ENCODE results near the gene EIF4G1. TPM values are rescaled to one million over a fixed set of nuclear protein-coding genes. Genes with fewer than 3 reads are reported as not detected.

The EIF4G1 gene
- total and polyA plus RNA-seq, 10 of the 15 experiments (the other 5 are each of a cell fraction or from before 2014, with no cell fraction given): 5.7 to 462 (median 237) TPM

DNA sequence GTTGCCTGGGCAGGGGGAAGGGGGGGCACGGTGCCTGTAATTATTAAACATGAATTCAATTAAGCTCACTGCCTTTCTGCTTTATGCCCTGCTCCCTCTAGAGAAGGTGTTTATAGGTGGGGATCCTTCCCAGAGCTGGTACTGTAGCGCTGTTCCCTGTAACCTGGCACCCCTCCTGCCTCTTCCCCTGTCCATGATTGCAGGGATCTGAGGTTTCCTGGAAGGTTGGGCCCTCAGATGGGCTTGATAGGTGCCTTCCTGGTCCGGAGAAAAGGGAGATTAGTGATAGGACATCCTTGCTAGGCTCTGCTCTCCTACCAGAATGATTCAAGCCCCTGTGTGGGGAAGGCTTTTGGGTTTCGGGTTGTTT is 20.9 kb downstream of the EIF4G1 start:
- peaks cover 27% of the 10 kb centered on the region in 2 experiments for H3K36me3 ChIP-seq (ENCODE audit: control insufficient read depth in 2 of 2, insufficient read depth in 2 of 2, low read length in 1 of 2)
- ChIA-PET SMC1A (ENCODE audit: uncharacterized antibody, unreplicated experiment) (no interaction called here), POLR2A (no interaction called here), RAD21 (ENCODE audit: unreplicated experiment) (interaction anchor here (0.6 kb wide), 1 partner anchor 440 kb away, joined by 7 read pairs; no protein-coding TSS in a partner anchor), CTCF (no interaction called here)
- no peaks in the 10 kb centered on the region for H3K27me3 ChIP-seq (replicated peaks in 1 of 2; ENCODE audit: control insufficient read depth in 2 of 2, insufficient read depth in 2 of 2, low read length in 1 of 2)
- H3K4me2 ChIP-seq (ENCODE audit: control insufficient read depth, insufficient read depth): peak overlapping the region; percentile 94; the same call in 1 of the 2 replicates
- in situ Hi-C loops (cut with MboI) (no loop called here), intact Hi-C loops (cut with micrococcal nuclease; ENCODE audit: unreplicated experiment) (no loop called here)
- TF ChIP-seq MEF2A (IDR thresholded peaks at IDR 0.05; ENCODE audit: insufficient read depth, low read depth, low read length): no peak
- TF ChIP-seq EED (IDR thresholded peaks at IDR 0.05; ENCODE audit: low read depth): peak; percentile 23; the same call in 1 of the 2 replicates
- no peaks in the 10 kb centered on the region for H3K79me2 ChIP-seq (ENCODE audit: control insufficient read depth, insufficient read depth, low read length)
- ATAC-seq (peak; percentile 2; the same call in 2 of the 3 replicates), DNase-seq (ENCODE audit: low read depth, low spot score) (no peak), FAIRE-seq (no peak)
- no peak overlapping the region for H3K9ac ChIP-seq (ENCODE audit: control insufficient read depth, insufficient read depth, low read length)
- H4K20me1 ChIP-seq (ENCODE audit: control insufficient read depth, insufficient read depth): peaks cover 2% of the 10 kb centered on the region
- H3K9me3 ChIP-seq (replicated peaks; ENCODE audit: control insufficient read depth, insufficient read depth, low read length): no peaks in the 10 kb centered on the region
- BruUV-seq (replicated peaks): no TSS peak
- H3K4me3 ChIP-seq: no peak overlapping the region; the same call in 1 of the 2 replicates
- 44% methylated on average over 4 of the region's 4 CpGs for WGBS (ENCODE audit: insufficient coverage, insufficient replicate concordance, low lambda C conversion rate, missing lambda C conversion rate)
- no peak overlapping the region for H2AFZ ChIP-seq (ENCODE audit: control insufficient read depth, low read depth, low read length)
- H3K27ac ChIP-seq (ENCODE audit: control insufficient read depth, insufficient read depth): no peak overlapping the region
- peaks cover 8% of the 10 kb centered on the region for H3K4me1 ChIP-seq (ENCODE audit: control insufficient read depth, insufficient read depth, low read length)

DNA sequence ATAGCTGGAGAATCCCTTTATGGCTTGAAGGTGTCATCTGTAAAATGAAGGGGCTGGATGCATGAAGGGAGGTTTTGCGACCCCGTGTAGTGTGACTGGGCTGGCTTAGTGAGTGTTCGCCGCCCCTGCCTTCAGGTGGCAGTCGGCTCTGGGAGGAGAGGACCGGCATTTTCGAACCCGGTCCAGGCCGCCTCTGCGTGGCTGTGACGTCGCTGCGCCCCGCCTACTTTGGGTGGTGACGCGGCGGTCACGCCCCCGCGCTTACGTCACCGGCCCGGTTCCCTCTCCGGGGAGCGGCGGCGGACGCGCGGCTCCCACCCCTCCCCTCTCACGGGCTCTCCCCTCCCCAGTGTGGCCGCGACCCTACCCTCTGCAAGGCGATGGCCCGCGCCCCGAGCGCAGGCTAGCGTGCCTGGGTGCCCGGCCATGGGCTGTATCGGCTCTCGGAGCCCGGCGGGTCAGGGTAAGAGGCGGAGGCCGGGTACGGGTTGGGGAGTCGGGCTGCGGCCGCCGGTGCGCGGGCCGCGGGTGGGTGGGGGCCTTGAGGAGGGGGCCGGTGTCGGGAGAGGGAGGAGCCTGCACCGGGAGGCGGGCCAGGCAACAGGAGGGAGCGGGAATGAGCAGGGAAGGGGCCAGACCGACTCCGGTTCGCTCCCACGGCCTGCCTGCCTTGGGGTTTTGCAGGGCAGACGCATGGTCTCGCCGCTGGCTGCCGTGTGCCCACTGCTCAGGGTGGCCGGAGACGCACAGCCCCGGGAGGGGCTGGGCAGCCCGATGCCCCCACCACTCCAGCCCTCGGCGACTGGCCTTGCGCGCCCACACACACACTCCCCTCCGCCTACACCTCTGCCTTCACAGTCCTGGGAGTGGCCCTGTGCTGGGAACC is 21.5 kb downstream of the EIF4G1 start:
- BruUV-seq (replicated peaks): no TSS peak
- Histone ChIP-seq H3K9me3 (replicated peaks; ENCODE audit: control insufficient read depth, insufficient read depth, low read length) (no peaks in the 10 kb centered on the region), H3K4me2 (ENCODE audit: control insufficient read depth, insufficient read depth) (peak overlapping the region; percentile 94), H4K20me1 (ENCODE audit: control insufficient read depth, insufficient read depth) (peaks cover 2% of the 10 kb centered on the region), H3K27ac (ENCODE audit: control insufficient read depth, insufficient read depth) (no peak overlapping the region; the same call in 1 of the 2 replicates), H2AFZ (ENCODE audit: control insufficient read depth, low read depth, low read length) (peak overlapping the region; percentile 74), H3K4me1 (ENCODE audit: control insufficient read depth, insufficient read depth, low read length) (peaks cover 11% of the 10 kb centered on the region), H3K36me3 (ENCODE audit: control insufficient read depth in 2 of 2, insufficient read depth in 2 of 2, low read length in 1 of 2) (peaks cover 23 to 26% of the 10 kb centered on the region in 2 experiments), H3K4me3 (peak overlapping the region; percentile 80), H3K79me2 (ENCODE audit: control insufficient read depth, insufficient read depth, low read length) (no peaks in the 10 kb centered on the region), H3K27me3 (replicated peaks in 1 of 2; ENCODE audit: control insufficient read depth in 2 of 2, insufficient read depth in 2 of 2, low read length in 1 of 2) (no peaks in the 10 kb centered on the region), H3K9ac (ENCODE audit: control insufficient read depth, insufficient read depth, low read length) (peak overlapping the region; percentile 45; the same call in 1 of the 2 replicates)
- WGBS (ENCODE audit: insufficient coverage, insufficient replicate concordance, low lambda C conversion rate, missing lambda C conversion rate): 4% methylated on average over 32 of the region's 77 CpGs
- POLR2A ChIA-PET: no interaction called here
- CTCF ChIA-PET: no interaction called here
- RAD21 ChIA-PET (ENCODE audit: unreplicated experiment): no interaction called here
- in situ Hi-C loops (cut with MboI): no loop called here
- FAIRE-seq: peak; percentile 54
- DNase-seq (ENCODE audit: low read depth, low spot score): no peak
- intact Hi-C loops (cut with micrococcal nuclease; ENCODE audit: unreplicated experiment): no loop called here
- SMC1A ChIA-PET (ENCODE audit: uncharacterized antibody, unreplicated experiment): no interaction called here
- peak; percentile 80 for ATAC-seq
- TF ChIP-seq SIN3A (IDR thresholded peaks at IDR 0.05; ENCODE audit: low read depth, low read length) (no peak), CBX5 (IDR thresholded peaks at IDR 0.05; ENCODE audit: low read depth) (0 out of 2 replicates have a peak, but pooled peaks have one; percentile 61), GATAD2B (conservative IDR thresholded peaks at IDR 0.05; ENCODE audit: low read depth) (no peak), PAX8 (IDR thresholded peaks at IDR 0.05) (no peak), MTA3 (IDR thresholded peaks at IDR 0.05; ENCODE audit: borderline replicate concordance, low read length) (peak; percentile 81; the same call in 1 of the 2 replicates), NFIC (IDR thresholded peaks at IDR 0.05; ENCODE audit: low read depth, low read length) (no peak), EP300 (IDR thresholded peaks at IDR 0.05; ENCODE audit: borderline replicate concordance in 1 of 2, control insufficient read depth in 1 of 2, low read depth in 2 of 2, low read length in 2 of 2) (no peak), TCF3 (IDR thresholded peaks at IDR 0.05; ENCODE audit: borderline replicate concordance, insufficient read depth, low read depth, low read length) (no peak), BMI1 (IDR thresholded peaks at IDR 0.05; ENCODE audit: borderline replicate concordance) (no peak), ZNF384 (IDR thresholded peaks at IDR 0.05; ENCODE audit: borderline replicate concordance, low read depth, low read length) (no peak), BACH1 (IDR thresholded peaks at IDR 0.05; ENCODE audit: borderline replicate concordance) (peak; percentile 87), RUNX3 (IDR thresholded peaks at IDR 0.05; ENCODE audit: low read length) (peak; percentile 25; the same call in 1 of the 2 replicates), JUNB (IDR thresholded peaks at IDR 0.05) (no peak), POU2F2 (IDR thresholded peaks at IDR 0.05; ENCODE audit: borderline replicate concordance, low read depth, low read length) (0 out of 3 replicates have a peak, but pooled peaks have one; percentile 23)
- TF ChIP-seq, protein P1, sequence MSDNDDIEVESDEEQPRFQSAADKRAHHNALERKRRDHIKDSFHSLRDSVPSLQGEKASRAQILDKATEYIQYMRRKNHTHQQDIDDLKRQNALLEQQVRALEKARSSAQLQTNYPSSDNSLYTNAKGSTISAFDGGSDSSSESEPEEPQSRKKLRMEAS (IDR thresholded peaks at IDR 0.05; ENCODE audit: low read depth, low read length): no peak
